Stimulated activated CD8-positive, alpha-beta memory T cell treated with anti-CD3 and anti-CD28 coated beads, Interleukin-15, amount 100 ng/mL, for 4 hours (primary cell): ENCODE measurements around the gene TSPAN16.
A peak's percentile ranks its signal among the peaks of the same experiment; 100 is the strongest.
"Not testable (repeated sequence)": the region's sequence is repeated elsewhere in the genome, so short reads cannot be mapped to it uniquely, and the experiment has no call there.

ENCODE experiments used
- DNase-seq, 2 donors: peaks; one replicate each; pipeline ENCODE4 v3.0.0-alpha.2; 2020; ENCODE audit warnings: low read depth in 2 of 2

TSPAN16 gene

GRCh38 chr19:11345122-11345803, 49.3 kb downstream of the TSPAN16 start:
- no peak for DNase-seq

- peak; percentile 96 to 99 for DNase-seq
Measured at GRCh38 chr19:11346104-11346940, 50.4 kb downstream of the TSPAN16 start, which contains the start of the genes CCDC159 and TMEM205. TSS of gene CCDC159 (plus strand) at chr19:11346519. CDS start at chr19:11346607, 88 bp downstream. TSS of gene TMEM205 (minus strand) at chr19:11346268. CDS start at chr19:11345619, 649 bp downstream.

GRCh38 chr19:11347546-11348039, 51.6 kb downstream of the TSPAN16 start:
- DNase-seq: no peak

- DNase-seq: no peak
Measured at GRCh38 chr19:11349171-11349570, 53.2 kb downstream of the TSPAN16 start.

- not testable (repeated sequence) for DNase-seq
Measured at GRCh38 chr19:11354102-11354501, 58.1 kb downstream of the TSPAN16 start.

- DNase-seq: peak; percentile 53 to 57
Measured at GRCh38 chr19:11355160-11356073, 59.5 kb downstream of the TSPAN16 start, which contains the start of gene PLPPR2. TSS of gene PLPPR2 (plus strand) at chr19:11355432. CDS start at chr19:11357674, 2,242 bp downstream.

GRCh38 chr19:11356074-11356397, 60.1 kb downstream of the TSPAN16 start:
- DNase-seq: no peak

- DNase-seq: no peak
Measured at GRCh38 chr19:11356676-11357550, 61.0 kb downstream of the TSPAN16 start.

- DNase-seq: no peak
Measured at GRCh38 chr19:11359421-11359820, 63.5 kb downstream of the TSPAN16 start.

- no peak for DNase-seq
Measured at GRCh38 chr19:11361037-11361770, 65.2 kb downstream of the TSPAN16 start.

- DNase-seq: no peak
Measured at GRCh38 chr19:11361771-11362731, 66.1 kb downstream of the TSPAN16 start.

- no peak for DNase-seq
Measured at GRCh38 chr19:11363881-11364280, 67.9 kb downstream of the TSPAN16 start.

GRCh38 chr19:11364296-11364904, 68.4 kb downstream of the TSPAN16 start:
- DNase-seq: no peak

- no peak for DNase-seq
Measured at GRCh38 chr19:11364935-11365334, 69.0 kb downstream of the TSPAN16 start.
